Transverse colon (tissue), 4 donors: ENCODE results near the gene IL22RA2. TPM values are rescaled to one million over a fixed set of nuclear protein-coding genes. Genes with fewer than 3 reads are reported as not detected.

Experiments used
- DNase-seq: peaks from one replicate; pipeline ENCODE4 v3.0.0-alpha.2; 2019
- H3K27ac ChIP-seq, 4 donors: fragments of 200-600 bp; sonication (generic); 2 replicates each; pipeline ENCODE4 v1.5.1; 2016 to 2018; ENCODE audit warnings: inconsistent platforms in 4 of 4
- H3K27me3 ChIP-seq: fragments of 200-600 bp; sonication (generic); 2 replicates; pipeline ENCODE4 v1.5.1; 2017; ENCODE audit warnings: inconsistent platforms
- H3K36me3 ChIP-seq, 4 donors: fragments of 200-600 bp; sonication (generic); 2 replicates each; pipeline ENCODE4 v1.5.1; 2017 to 2019; ENCODE audit warnings: inconsistent platforms in 4 of 4
- H3K4me1 ChIP-seq, 4 donors: fragments of 200-600 bp; sonication (generic); 2 replicates each; pipeline ENCODE4 v1.5.1; 2017 to 2020; ENCODE audit warnings: inconsistent platforms in 4 of 4
- H3K4me3 ChIP-seq, 4 donors: fragments of 200-600 bp; sonication (generic); 1 replicate in 1 of 4; 2 replicates in 3 of 4; pipeline versions ENCODE4 v1.5.1 to v1.6.1; 2017 to 2019; ENCODE audit warnings: inconsistent platforms in 4 of 4
- H3K9me3 ChIP-seq, 2 donors: fragments of 200-600 bp; sonication (generic); 2 replicates each; pipeline ENCODE4 v1.5.1; 2017 to 2019; ENCODE audit warnings: inconsistent platforms in 2 of 2
- CTCF ChIP-seq, 5 experiments: fragments of 200-600 bp in 3 of 5; fragments of 450-650 bp in 2 of 5; sonication (generic) in 3 of 5; IDR thresholded peaks; 1 replicate in 2 of 5; 2 replicates in 3 of 5; pipeline ENCODE4 v1.5.1; 2016 to 2017; ENCODE audit warnings: antibody characterized with exemption in 5 of 5, inconsistent platforms in 3 of 5, mild to moderate bottlenecking in 2 of 5, moderate library complexity in 1 of 5
- EP300 ChIP-seq: sonication (generic); formaldehyde crosslinking; IDR thresholded peaks from one replicate; pipeline ENCODE4 v1.6.1; 2017; ENCODE audit warnings: antibody characterized with exemption, low read depth
- POLR2A ChIP-seq: fragments of 450-650 bp; IDR thresholded peaks from one replicate; pipeline ENCODE4 v1.6.1; 2016; ENCODE audit warnings: antibody characterized with exemption, mild to moderate bottlenecking, moderate library complexity
- POLR2AphosphoS5 ChIP-seq, 3 donors: sonication (generic); formaldehyde crosslinking; IDR thresholded peaks; one replicate each; pipeline ENCODE4 v1.6.1; 2016; ENCODE audit warnings: antibody characterized with exemption in 3 of 3
- whole genome bisulfite sequencing, 2 donors: methylation state at CpG; one replicate each; pipeline ENCODE4 v1.1.5; 2018; ENCODE audit warnings: low coverage in 1 of 2; 5-methylcytosine and 5-hydroxymethylcytosine counted together
- in situ Hi-C, 4 donors: fragments of 200-750 bp; cut with MboI; loops; one replicate each; pipeline versions ENCODE4 v1.15.0 to v1.15.1; 2017; ENCODE audit warnings: low sequenced_read_pairs in 3 of 4, low pct_ligation_motif_present in 1 of 4, low pct_unique_long_range_greater_than_20kb in 1 of 4
- intact Hi-C: fragments of 100-400 bp; cut with DNase I; formaldehyde crosslinking; loops from one replicate; pipeline ENCODE4 v1.15.1; 2023; ENCODE audit warnings: low total_unique reads
- total RNA-seq, 4 donors: library from RNA; depleted of rRNA; stranded (reverse); fragments of >200 nt; gene quantifications; one replicate each; pipeline ENCODE4 v1.1.0, GENCODE V29; 2016

IL22RA2 gene
- total RNA-seq, 4 donors from 2014 or later: 0.16 TPM; not detected in 3

DNA sequence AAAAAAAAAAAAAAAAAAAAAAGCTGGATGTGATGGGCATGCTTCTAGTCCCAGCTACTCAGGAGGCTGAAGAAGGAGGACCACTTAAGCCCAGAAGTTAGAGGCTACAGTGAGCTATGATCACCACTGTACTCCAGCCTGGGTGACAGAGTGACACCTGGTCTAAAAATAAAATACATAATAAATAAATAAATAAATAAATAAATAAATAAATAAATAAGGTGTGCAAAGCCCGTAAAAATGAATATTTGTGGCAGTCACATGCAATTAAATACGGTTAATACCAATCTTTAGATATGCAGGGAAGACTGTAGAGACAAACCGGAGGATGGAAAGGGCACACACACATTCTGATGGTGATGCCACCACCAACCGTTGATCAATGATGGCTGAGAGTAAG lies 26.2 kb downstream of the IL22RA2 start:
- Histone ChIP-seq H3K27ac (no peak overlapping the region), H3K36me3 (no peaks in the 10 kb centered on the region), H3K4me3 (no peak overlapping the region), H3K27me3 (no peaks in the 10 kb centered on the region), H3K4me1 (no peaks in the 10 kb centered on the region), H3K9me3 (no peaks in the 10 kb centered on the region)
- intact Hi-C loops (no loop called here), in situ Hi-C loops (no loop called here)
- no peak for DNase-seq
- WGBS, 2 donors: 91 to 94% methylated on average over 4 of the region's 4 CpGs
- TF ChIP-seq CTCF (IDR thresholded peaks at IDR 0.05) (no peak), EP300 (no peak), POLR2AphosphoS5 (IDR thresholded peaks at IDR 0.05) (no peak), POLR2A (no peak)

- H3K4me3 ChIP-seq: no peak overlapping the region
- no peaks in the 10 kb centered on the region for H3K36me3 ChIP-seq
- TF ChIP-seq POLR2A: no peak
- TF ChIP-seq POLR2AphosphoS5 (IDR thresholded peaks at IDR 0.05): no peak
- no peak for TF ChIP-seq EP300
- no peak for TF ChIP-seq CTCF (IDR thresholded peaks at IDR 0.05)
- no peaks in the 10 kb centered on the region for H3K9me3 ChIP-seq
- no peaks in the 10 kb centered on the region for H3K4me1 ChIP-seq
- intact Hi-C loops (no loop called here), in situ Hi-C loops (no loop called here)
- no peak for DNase-seq
- 92 to 94% methylated on average over 4 of the region's 4 CpGs for WGBS, 2 donors
- H3K27me3 ChIP-seq: no peaks in the 10 kb centered on the region
- H3K27ac ChIP-seq: no peak overlapping the region
Measured at GRCh38 chr6:137146206-137146605, 27.2 kb downstream of the IL22RA2 start.

- TF ChIP-seq POLR2AphosphoS5 (IDR thresholded peaks at IDR 0.05) (no peak), CTCF (IDR thresholded peaks at IDR 0.05) (no peak), EP300 (no peak)
- Histone ChIP-seq H3K9me3 (no peaks in the 10 kb centered on the region), H3K27ac (no peak overlapping the region), H3K27me3 (no peaks in the 10 kb centered on the region), H3K36me3 (no peaks in the 10 kb centered on the region), H3K4me1 (no peaks in the 10 kb centered on the region), H3K4me3 (no peak overlapping the region)
- WGBS, 2 donors: 68 to 78% methylated on average over 2 to 4 of the region's 4 CpGs
- DNase-seq: no peak
- in situ Hi-C loops (no loop called here), intact Hi-C loops (no loop called here)
Measured at GRCh38 chr6:137145421-137145820, 28.0 kb downstream of the IL22RA2 start.

DNA sequence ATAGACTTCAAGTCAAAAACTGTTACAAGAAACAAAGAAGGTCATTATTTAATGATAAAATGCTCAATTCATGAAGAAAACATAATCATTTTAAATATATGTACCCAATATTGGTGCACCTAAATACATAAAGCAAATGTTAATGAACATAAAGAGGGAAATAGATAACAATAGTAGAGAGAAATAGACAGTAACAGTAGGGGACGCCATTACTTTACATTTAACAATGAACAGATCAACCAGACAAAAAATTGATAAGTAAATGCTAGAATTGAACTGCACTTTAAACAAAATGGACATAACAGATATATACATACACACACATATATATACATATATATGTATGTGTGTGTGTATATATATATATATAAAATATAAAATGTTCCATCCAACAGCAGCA lies 37.4 kb downstream of the IL22RA2 start:
- peaks cover 8% of the 10 kb centered on the region for H3K27me3 ChIP-seq
- intact Hi-C loops: no loop called here
- no peaks in the 10 kb centered on the region for H3K9me3 ChIP-seq
- no peak for DNase-seq
- no peak overlapping the region for H3K27ac ChIP-seq
- TF ChIP-seq POLR2A (no peak), POLR2AphosphoS5 (IDR thresholded peaks at IDR 0.05) (no peak), EP300 (no peak), CTCF (IDR thresholded peaks at IDR 0.05) (no peak)
- 55 to 73% methylated on average over 1 of the region's 1 CpG for WGBS, 2 donors
- no peak overlapping the region for H3K4me3 ChIP-seq
- in situ Hi-C loops: no loop called here
- no peaks in the 10 kb centered on the region for H3K36me3 ChIP-seq
- no peaks in the 10 kb centered on the region for H3K4me1 ChIP-seq
